Activated T-helper 9 cell treated with anti-CD3 and anti-CD28 coated beads, Interleukin-2, amount 50 U/mL, for 16 hours (primary cell): ENCODE results near the gene DEFB132.
A peak's percentile ranks its signal among the peaks of the same experiment; 100 is the strongest.

Experiments used
- DNase-seq: peaks from one replicate; pipeline ENCODE4 v3.0.0-alpha.2; 2020; ENCODE audit warnings: low read depth

The DEFB132 gene

DNA sequence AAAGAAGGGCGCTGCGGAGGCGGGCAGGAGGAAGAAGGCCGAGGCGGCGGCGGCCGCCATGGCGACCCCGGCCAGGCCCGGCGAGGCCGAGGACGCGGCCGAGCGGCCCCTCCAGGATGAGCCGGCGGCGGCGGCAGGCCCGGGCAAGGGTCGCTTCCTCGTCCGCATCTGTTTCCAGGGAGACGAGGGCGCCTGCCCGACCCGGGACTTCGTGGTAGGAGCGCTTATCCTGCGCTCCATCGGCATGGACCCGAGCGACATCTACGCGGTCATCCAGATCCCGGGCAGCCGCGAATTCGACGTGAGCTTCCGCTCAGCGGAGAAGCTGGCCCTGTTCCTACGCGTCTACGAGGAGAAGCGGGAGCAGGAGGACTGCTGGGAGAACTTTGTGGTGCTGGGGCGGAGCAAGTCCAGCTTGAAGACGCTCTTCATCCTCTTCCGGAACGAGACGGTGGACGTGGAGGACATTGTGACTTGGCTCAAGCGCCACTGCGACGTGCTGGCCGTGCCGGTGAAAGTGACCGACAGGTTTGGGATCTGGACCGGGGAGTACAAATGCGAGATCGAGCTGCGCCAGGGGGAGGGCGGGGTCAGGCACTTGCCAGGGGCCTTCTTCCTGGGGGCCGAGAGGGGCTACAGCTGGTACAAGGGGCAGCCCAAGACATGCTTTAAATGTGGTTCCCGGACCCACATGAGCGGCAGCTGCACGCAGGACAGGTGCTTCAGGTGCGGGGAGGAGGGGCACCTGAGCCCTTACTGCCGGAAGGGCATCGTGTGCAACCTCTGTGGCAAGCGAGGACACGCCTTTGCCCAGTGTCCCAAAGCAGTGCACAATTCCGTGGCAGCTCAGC, 40.6 kb downstream of the DEFB132 start:
- DNase-seq: peak; percentile 26

DNA sequence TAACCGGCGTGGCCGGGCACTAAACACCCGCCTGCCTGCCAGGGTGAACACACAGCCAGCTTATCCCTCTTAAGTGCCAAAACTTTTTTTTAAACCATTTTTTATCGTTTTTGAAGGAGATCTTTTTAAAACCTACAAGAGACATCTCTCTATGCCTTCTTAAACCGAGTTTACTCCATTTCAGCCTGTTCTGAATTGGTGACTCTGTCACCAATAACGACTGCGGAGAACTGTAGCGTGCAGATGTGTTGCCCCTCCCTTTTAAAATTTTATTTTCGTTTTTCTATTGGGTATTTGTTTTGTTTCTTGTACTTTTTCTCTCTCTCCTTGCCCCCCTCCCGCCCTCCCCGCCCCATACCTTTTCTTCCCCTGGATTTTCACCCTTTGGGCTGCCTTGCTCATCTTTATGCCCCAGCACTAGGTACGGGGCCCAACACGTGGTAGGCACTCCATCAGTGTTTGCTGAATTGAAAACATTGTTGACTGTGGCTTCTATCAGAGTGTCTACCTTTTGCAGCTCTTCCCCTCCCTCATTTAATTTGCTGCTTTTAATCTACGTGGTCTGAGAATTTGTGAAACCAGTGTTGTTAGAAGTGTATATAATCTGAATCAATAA, 41.4 kb downstream of the DEFB132 start:
- DNase-seq: no peak

DNA sequence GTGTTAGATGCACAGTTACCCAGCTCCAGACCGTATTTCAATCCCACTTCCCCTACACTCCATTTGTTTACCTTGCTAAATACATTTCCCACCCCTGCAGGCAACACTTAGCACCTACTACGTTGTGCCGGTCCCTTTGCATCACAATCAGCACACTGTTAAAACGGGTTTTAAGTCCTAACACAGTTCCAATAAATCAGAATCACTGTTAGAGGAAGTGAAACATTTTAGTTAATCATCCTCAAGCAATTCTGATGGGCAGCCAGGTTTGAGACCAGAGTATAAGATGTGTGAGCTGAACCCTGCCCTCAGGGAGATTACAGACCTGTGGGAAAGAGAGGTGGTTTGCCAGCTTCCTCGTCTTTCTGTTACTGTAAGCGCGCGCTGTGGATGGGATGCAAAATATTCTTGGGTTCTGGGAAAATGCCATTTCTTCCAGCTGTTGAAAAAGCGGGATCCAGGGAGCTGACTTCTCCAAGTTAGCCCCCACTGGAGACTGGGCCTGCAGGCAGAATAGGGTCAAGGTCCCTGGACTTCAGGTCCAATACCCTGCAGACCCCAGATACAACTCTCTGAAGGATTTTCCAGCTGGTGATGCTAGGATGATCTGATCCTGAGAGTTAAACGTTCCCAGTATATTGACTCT, 42.9 kb downstream of the DEFB132 start:
- DNase-seq: no peak

DNA sequence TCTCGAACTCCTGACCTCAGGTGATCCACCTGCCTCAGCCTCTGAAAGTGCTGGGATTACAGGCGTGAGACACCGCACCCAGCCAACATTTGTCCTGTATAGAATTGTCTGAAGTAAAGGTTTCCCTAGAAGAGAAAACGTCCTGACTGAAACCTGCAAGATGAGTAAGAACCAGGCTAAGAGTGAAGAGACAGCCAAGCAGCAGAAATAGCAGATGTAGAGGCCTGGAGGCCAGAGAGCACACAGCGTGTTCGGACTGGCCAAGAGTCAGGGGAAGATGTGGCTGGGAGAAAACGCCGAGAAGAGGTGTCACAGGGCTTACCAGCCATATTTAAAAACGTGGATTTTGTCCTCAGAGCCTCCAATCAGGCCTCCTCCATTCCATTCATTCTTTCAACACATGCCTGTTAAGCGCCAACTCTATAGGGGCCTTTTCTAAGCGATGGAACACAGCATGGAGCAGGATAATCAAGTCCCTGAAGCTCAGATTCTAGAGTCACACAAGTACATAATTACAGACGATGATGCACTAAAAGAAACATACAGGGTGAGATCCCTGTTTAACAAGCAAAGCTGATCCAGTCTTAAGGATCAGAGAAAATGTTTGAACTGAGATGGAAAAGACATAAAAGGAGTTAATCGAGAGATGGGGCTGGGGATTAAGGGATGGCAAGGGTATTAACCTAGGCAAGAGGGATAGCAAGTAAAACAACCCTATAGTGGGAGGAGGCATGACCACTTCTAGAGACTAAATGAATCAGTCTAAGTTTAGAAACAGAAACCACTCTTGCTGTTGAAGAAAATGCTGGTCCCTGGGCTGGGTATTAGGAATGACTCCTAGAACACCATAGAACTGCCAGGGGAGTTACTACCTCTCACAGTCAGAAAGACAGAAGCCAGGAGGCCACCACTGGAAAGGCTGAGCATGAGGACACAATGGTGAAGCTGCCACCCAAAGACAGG, 44.6 kb downstream of the DEFB132 start:
- DNase-seq: no peak

DNA sequence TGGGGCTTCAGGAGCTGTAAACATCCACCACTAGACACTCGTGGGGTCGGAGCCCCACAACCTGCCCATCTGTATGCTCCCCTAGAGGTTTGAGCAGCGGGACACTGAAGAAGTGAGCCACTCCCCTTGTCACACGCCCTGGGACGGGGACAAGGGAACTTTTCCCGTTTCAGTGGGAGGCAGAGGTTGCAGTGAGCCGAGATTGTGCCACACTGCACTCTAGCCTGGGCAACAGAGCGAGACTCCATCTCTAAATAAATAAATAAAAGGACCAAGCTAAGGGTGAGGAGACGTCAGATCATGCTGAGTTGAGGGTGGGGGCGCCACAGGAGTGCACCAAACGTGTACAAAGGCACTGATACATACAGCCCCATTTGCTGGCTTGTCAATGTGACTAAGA, 48.2 kb downstream of the DEFB132 start:
- no peak for DNase-seq

DNA sequence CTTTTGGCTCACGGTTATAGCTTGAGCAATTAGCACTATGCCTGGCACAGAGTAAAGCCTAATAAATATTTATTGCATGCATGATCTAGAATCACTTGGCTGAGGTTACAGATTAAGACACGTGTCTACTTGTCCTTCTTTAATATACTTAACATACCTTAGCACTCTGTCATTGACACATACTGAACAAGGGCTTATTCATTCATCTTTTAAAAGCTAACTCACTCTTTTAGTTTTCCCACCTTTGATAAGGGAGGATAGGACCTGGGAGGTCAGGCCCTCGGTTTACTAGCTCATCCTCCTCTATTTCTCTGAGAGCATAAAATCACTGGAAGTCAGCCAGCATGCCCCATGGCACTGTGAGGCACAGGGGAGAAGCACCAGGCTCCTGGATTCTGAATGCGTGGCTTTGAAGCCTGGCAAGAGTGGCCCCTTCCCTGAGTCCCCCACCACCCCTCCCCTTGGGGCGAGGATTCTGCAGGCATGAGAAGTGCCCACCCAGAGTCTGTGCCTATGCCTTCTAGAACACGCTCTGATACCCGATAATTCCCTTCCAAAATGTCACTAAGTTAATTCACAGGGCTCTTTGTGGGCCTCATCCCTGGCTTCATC, 51.0 kb downstream of the DEFB132 start:
- DNase-seq: no peak

DNA sequence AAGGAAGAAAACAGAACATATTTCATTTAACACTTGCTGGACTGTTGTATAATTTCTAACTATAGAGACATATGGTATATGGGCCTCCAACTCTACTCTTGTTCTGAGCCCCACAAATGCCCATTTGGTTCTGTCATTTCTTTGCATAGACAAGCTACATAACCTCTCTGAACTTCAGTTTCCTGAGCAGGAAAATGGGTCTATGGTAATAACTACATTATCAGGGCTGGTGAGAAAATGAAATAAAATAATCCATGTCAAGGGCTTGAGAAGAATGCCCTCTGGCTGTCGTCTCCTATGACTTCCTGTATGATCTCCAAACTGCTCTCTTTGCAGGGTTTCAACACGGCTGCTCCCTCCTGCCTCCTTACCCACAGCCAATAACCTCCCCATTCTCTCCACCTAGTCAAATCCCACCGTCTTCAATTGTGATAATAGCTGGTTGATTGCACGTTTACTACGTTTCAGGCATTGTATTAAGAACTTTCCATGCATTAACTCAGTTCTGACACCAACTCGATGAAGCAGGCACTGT, 51.8 kb downstream of the DEFB132 start:
- no peak for DNase-seq

DNA sequence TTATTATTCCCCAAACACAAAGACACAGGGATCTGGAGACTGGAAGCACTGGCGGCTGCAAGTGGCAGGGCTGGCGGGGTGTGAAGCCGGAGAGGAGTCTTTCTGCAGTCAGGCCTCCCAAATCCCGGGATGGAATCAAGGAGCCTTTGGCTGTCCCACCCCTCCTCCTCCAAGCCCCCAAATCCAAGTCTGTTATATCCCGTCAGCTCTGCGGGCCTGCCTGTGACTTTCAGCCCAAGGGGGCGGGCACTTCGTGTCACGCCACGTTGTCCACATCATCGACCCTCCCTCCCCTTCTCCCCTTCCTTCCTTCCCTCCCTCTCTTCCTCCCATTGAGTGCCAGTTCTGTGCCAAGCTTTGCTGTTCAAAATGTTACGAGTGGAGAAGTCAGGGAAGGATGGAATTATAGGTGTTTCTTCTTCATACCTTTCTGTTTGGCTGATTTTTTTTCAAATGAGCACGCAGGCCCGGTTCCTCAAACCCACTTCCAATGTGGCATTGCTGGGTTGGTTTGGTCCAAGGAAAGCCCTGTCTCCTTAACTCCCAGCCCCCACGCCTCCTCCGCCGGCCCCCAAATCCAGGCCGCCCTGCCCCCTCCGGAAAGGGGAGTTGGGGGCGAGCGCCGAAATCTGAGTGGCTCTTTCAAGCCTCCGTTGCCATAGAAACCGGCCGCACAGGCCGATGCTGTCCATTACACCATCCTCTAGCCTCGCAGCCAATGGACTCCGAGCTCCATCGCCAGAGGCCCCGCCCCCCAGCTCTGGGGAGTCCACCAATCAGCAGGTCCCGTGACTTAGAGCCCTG, 52.5 kb downstream of the DEFB132 start:
- DNase-seq: peak; percentile 60

DNA sequence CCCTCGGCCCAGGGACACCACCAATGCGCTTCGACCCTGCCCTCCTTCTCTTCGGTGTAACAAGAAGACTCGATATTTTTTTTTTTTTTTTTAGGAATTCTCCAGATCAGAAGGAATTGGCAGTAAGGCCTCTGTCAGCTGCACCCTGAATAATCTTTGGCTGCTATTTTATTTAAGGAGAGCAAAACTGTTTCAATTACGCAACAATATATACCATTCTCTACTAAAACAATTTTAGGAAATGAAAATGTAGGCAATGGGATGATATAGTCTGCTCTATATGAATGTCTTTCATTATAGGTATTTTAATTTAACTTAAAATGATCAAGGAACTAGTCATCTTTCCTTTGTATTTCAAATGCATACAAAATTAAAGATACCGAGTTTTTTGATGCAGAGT, 53.1 kb downstream of the DEFB132 start:
- no peak for DNase-seq
